Activated CD4-positive, alpha-beta T cell treated with anti-CD3 and anti-CD28 coated beads for 36 hours (primary cell): ENCODE results near the gene PFN3. TPM values are rescaled to one million over a fixed set of nuclear protein-coding genes. Genes with fewer than 3 reads are reported as not detected.
A peak's percentile ranks its signal among the peaks of the same experiment; 100 is the strongest.

ENCODE experiments used
- ATAC-seq: fragments of 200-7000 bp; cut with Tn5 transposase; one replicate; pipeline ENCODE4 v1.10.0; 2021; ENCODE audit warnings: mild to moderate bottlenecking, moderate library complexity
- CTCF ChIA-PET: fragments of 350-600 bp; sonication (Branson Sonifier 250); formaldehyde crosslinking; loops from one replicate; lab custom pipeline; 2021; ENCODE audit warnings: antibody characterized with exemption; lab: Charles Lee
- POLR2A ChIA-PET: fragments of 350-600 bp; sonication (Branson Sonifier 250); formaldehyde crosslinking; loops from one replicate; lab custom pipeline; 2021; ENCODE audit warnings: antibody characterized with exemption, inconsistent platforms; lab: Charles Lee
- DNase-seq: peaks from one replicate; pipeline ENCODE4 v3.0.0-alpha.2; 2020
- H3K27ac Mint-ChIP-seq: one replicate; pipeline ENCODE4 v1.8.0; 2021; ENCODE audit warnings: mixed read lengths
- H3K27me3 Mint-ChIP-seq: one replicate; pipeline ENCODE4 v1.8.0; 2021; ENCODE audit warnings: mixed read lengths
- H3K36me3 Mint-ChIP-seq: one replicate; pipeline ENCODE4 v1.8.0; 2021; ENCODE audit warnings: low read depth, mixed read lengths
- H3K4me1 Mint-ChIP-seq: one replicate; pipeline ENCODE4 v1.8.0; 2021; ENCODE audit warnings: mixed read lengths
- H3K4me3 Mint-ChIP-seq: one replicate; pipeline ENCODE4 v1.8.0; 2021; ENCODE audit warnings: mild to moderate bottlenecking, moderate library complexity, mixed read lengths
- H3K9me3 Mint-ChIP-seq: one replicate; pipeline ENCODE4 v1.8.0; 2021; ENCODE audit warnings: low read depth, mixed read lengths
- intact Hi-C, 2 experiments: fragments of 100-400 bp; cut with DNase I in 1 of 2; cut with micrococcal nuclease in 1 of 2; formaldehyde crosslinking; loops; one replicate each; pipeline versions ENCODE4 v1.14.2 to v1.15.1; 2022 to 2024; cut with DNase I, micrococcal nuclease
- total RNA-seq, 2 experiments: library from RNA; stranded (reverse); gene quantifications; one replicate each; pipeline ENCODE4 v1.2.3, GENCODE V29; 2021

Gene PFN3
- total RNA-seq, 2 experiments from 2014 or later: not detected

DNA sequence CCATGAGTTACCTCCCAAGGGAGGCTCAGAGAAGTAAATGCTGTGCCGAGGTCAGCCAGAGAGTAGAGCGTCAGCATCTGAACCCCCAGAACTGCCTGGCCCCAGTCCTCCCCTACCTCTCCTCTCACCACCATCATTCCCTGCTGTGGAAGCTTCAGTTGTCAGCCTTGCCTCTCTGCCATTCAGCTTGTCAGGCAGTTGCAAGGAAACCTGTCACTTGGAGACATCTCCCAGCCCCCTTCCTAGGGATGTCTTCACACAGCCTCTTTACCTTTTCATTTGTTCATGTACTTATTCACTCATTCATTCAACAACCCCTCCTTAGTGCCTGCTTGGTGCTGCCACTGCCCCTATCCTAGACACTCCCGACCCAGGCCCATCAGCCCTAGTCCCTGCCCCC is 40.6 kb downstream of the PFN3 start:
- DNase-seq: no peak
- Mint-ChIP-seq H3K27me3 (no peaks in the 10 kb centered on the region), H3K27ac (peak overlapping the region; percentile 23), H3K9me3 (peaks cover 3% of the 10 kb centered on the region), H3K36me3 (peaks cover 11% of the 10 kb centered on the region), H3K4me3 (peak overlapping the region; percentile 82), H3K4me1 (peaks cover 85% of the 10 kb centered on the region)
- ChIA-PET POLR2A (interaction anchor here (0.6 to 0.9 kb wide), 2 partner anchors 10 to 90 kb away, joined by 3 read pairs; no protein-coding TSS in a partner anchor), CTCF (interaction anchor here (0.6 to 5.7 kb wide), 5 partner anchors 9 to 34 kb away, joined by 3 to 49 read pairs (median 3); no protein-coding TSS in a partner anchor)
- no peak for ATAC-seq
- intact Hi-C loops: loop anchor here in 1 of 2 experiments (10.0 kb wide), 1 partner anchor 995 kb away; the partner anchor contains the start of genes ARL10 and KIAA1191

DNA sequence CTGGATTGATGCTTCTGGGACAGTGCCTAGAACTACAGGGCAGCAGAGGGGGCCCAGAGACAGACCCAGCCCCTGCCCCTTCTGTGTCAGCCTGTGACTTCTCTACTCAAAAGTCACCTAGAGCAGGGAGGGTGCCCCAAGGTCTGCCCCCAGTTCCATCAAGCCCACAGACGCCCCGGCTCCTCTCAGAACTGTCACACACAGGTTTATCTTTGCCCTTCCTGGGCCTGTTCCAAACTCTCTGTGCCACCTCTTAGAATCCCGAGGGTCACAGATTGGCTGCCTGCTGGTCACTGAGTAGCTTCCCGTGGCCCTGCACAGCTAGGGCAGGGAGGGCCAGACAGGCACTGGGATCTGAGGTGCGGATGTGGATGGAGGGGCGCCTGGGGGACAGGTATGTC is 41.0 kb downstream of the PFN3 start:
- DNase-seq (no peak), ATAC-seq (no peak)
- Mint-ChIP-seq H3K9me3 (peaks cover 3% of the 10 kb centered on the region), H3K4me1 (peaks cover 81% of the 10 kb centered on the region), H3K4me3 (peak overlapping the region; percentile 82), H3K36me3 (peaks cover 9% of the 10 kb centered on the region), H3K27me3 (no peaks in the 10 kb centered on the region), H3K27ac (peak overlapping the region; percentile 79)
- POLR2A ChIA-PET: interaction anchor here (0.9 kb wide), 1 partner anchor 9 kb away, joined by 3 read pairs; no protein-coding TSS in a partner anchor
- CTCF ChIA-PET: interaction anchor here (0.6 to 5.7 kb wide), 6 partner anchors 9 to 113 kb away, joined by 3 to 49 read pairs (median 3); no protein-coding TSS in a partner anchor
- intact Hi-C loops: loop anchor here in 1 of 2 experiments (10.0 kb wide), 1 partner anchor 995 kb away; the partner anchor contains the start of genes ARL10 and KIAA1191

DNA sequence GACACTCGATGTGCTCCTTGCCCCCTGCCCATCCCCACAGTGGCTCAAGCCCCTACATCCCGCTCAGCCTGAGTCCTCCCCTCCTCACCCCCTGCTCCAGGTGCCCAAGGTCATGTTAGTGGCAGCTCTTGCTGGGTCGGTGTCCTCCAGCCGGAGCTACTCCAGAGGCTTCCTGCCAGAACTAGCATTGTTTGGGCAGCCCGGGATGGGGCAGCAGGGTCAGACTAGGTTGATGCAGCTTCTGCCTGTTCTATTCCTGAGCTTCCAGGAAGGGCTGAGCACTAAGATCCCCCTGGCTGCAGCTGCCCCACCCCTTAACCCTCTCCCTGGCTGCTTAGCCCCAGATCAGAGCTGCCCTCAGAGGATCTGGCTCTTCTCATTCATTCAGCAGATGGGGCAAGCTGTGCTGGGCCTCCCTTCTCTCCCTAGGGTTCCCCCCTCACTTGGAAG is 42.1 kb downstream of the PFN3 start:
- no peak for DNase-seq
- no peak for ATAC-seq
- Mint-ChIP-seq H3K27me3 (no peaks in the 10 kb centered on the region), H3K4me1 (peaks cover 74% of the 10 kb centered on the region), H3K36me3 (peaks cover 9% of the 10 kb centered on the region), H3K9me3 (peaks cover 3% of the 10 kb centered on the region), H3K4me3 (peak overlapping the region; percentile 82), H3K27ac (peak overlapping the region; percentile 79)
- POLR2A ChIA-PET: no interaction called here
- intact Hi-C loops: loop anchor here in 1 of 2 experiments (10.0 kb wide), 1 partner anchor 994 kb away; the partner anchor contains the start of genes ARL10 and KIAA1191
- CTCF ChIA-PET: interaction anchor here (0.7 to 5.7 kb wide), 9 partner anchors 8 to 97 kb away, joined by 3 to 49 read pairs (median 6); no protein-coding TSS in a partner anchor

- POLR2A ChIA-PET: no interaction called here
- CTCF ChIA-PET: interaction anchor here (0.9 to 5.7 kb wide), 8 partner anchors 10 to 98 kb away, joined by 3 to 49 read pairs (median 8); no protein-coding TSS in a partner anchor
Observed at GRCh38 chr5:177357459-177358351, 42.8 kb downstream of the PFN3 start, which contains the start of gene RGS14. RGS14 (plus strand) TSS chr5:177357924; CDS start chr5:177358025, 101 bp downstream.

DNA sequence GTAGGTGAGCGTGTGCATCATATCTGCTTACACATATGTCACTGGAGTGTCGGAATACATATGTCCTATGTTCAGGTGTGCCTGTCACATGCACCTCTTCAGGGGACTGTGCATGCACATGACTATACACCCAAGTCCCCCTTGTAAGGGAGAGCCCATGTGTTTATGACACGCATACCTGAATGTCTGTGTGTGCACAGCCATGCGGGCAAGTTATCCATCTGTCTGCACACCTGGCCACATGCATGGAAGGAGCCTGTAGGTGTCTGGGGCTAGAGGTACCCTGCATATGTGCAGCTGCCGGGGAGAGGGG is 43.4 kb downstream of the PFN3 start:
- POLR2A ChIA-PET: no interaction called here

More at GRCh38 chr5:177357459-177358351, 42.8 kb downstream of the PFN3 start, which contains the start of gene RGS14:
- intact Hi-C loops: loop anchor here in 1 of 2 experiments (10.0 kb wide), 1 partner anchor 993 kb away; the partner anchor contains the start of genes ARL10 and KIAA1191
- DNase-seq (peak; percentile 74), ATAC-seq (peak; percentile 90)
- peak within 1 kb of the TSS; percentile 79 for H3K27ac Mint-ChIP-seq
- peaks cover 68% of the 10 kb centered on the region for H3K4me1 Mint-ChIP-seq
- no peaks in the 10 kb centered on the region for H3K27me3 Mint-ChIP-seq
- peak within 1 kb of the TSS; percentile 82 for H3K4me3 Mint-ChIP-seq
- H3K36me3 Mint-ChIP-seq: peaks cover 9% of the 10 kb centered on the region
- H3K9me3 Mint-ChIP-seq: peaks cover 3% of the 10 kb centered on the region

DNA sequence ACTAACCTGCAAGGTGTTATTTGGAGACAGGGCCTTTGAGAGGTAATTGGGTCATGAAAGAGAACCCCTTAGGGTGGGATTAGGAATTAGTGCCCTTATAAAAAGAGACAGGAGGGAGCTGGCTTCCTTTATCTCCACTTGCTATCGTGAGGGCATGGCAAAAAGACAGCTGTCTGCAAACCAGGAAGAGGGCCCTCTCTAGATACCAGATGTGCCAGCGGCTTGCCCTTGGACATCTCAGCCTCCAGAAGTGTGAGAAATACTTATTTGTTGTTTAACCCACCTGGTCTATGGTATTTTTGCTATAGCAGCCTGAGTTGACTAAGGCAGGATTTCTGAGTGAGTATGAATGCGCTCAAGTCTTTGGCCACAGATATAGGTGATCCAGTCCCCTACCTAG is 43.7 kb downstream of the PFN3 start:
- Mint-ChIP-seq H3K27me3 (no peaks in the 10 kb centered on the region), H3K4me1 (peaks cover 58% of the 10 kb centered on the region), H3K9me3 (peaks cover 3% of the 10 kb centered on the region), H3K27ac (no peak overlapping the region), H3K36me3 (peaks cover 8% of the 10 kb centered on the region), H3K4me3 (no peak overlapping the region)
- POLR2A ChIA-PET: no interaction called here
- intact Hi-C loops: loop anchor here in 1 of 2 experiments (10.0 kb wide), 1 partner anchor 992 kb away; the partner anchor contains the start of genes ARL10 and KIAA1191
- CTCF ChIA-PET: interaction anchor here (0.9 to 5.7 kb wide), 7 partner anchors 10 to 99 kb away, joined by 4 to 49 read pairs (median 12); no protein-coding TSS in a partner anchor
- ATAC-seq (no peak), DNase-seq (no peak)

More for the DNA sequence above, 43.4 kb downstream of the PFN3 start:
- Mint-ChIP-seq H3K4me3 (peak overlapping the region; percentile 82), H3K9me3 (peaks cover 3% of the 10 kb centered on the region), H3K36me3 (peaks cover 9% of the 10 kb centered on the region), H3K27me3 (no peaks in the 10 kb centered on the region), H3K27ac (peak overlapping the region; percentile 53), H3K4me1 (peaks cover 62% of the 10 kb centered on the region)
- CTCF ChIA-PET: interaction anchor here (1.7 to 5.7 kb wide), 5 partner anchors 10 to 98 kb away, joined by 4 to 49 read pairs (median 9); no protein-coding TSS in a partner anchor
- intact Hi-C loops: loop anchor here in 1 of 2 experiments (10.0 kb wide), 1 partner anchor 992 kb away; the partner anchor contains the start of genes ARL10 and KIAA1191
- DNase-seq: no peak
- no peak for ATAC-seq

GRCh38 chr5:177355868-177356168 is 44.6 kb downstream of the PFN3 start:
- Mint-ChIP-seq H3K4me3 (no peak overlapping the region), H3K27ac (peak overlapping the region; percentile 32), H3K4me1 (peaks cover 49% of the 10 kb centered on the region), H3K9me3 (peaks cover 3% of the 10 kb centered on the region), H3K27me3 (no peaks in the 10 kb centered on the region), H3K36me3 (peaks cover 7% of the 10 kb centered on the region)
- CTCF ChIA-PET: interaction anchor here (0.6 to 3.9 kb wide), 8 partner anchors 10 to 100 kb away, joined by 3 to 18 read pairs (median 6); no protein-coding TSS in a partner anchor
- POLR2A ChIA-PET: no interaction called here
- no peak for ATAC-seq
- no peak for DNase-seq
- intact Hi-C loops: loop anchor here in 1 of 2 experiments (10.0 kb wide), 1 partner anchor 991 kb away; the partner anchor contains the start of genes ARL10 and KIAA1191

DNA sequence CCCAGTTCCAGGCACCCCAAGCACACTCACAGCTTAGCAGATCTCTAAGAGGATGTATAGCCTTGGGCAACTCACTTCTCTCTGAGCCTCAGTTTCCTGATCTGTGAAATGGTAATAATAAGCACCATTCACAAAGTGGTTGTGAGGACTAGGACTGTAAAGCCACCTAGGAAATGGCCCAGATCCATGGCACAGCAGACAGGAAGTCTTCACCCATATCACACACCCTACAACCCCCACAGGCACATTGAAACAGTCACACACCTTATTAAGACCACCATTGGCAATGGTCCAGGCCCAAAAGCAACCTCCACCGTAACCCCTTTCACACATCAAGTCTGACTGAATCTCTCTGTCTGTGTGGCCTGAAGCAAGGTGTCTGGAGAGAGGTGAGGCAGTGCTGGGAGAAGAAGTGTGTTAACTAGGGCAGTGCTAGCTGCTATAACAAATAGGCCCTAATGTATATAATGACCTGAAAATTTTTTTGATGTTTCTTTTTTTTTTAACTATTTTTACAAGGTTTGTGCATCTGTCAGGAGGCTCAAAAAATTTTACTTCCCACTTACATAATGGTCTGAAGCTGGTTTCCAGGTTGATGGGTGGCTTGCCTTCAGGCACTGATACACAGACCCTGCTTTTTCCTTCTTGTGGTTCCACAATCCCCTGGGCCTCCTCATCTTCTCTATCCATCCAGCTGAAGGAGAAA is 45.1 kb downstream of the PFN3 start:
- DNase-seq (no peak), ATAC-seq (no peak)
- Mint-ChIP-seq H3K9me3 (peaks cover 3% of the 10 kb centered on the region), H3K4me3 (no peak overlapping the region), H3K27me3 (no peaks in the 10 kb centered on the region), H3K36me3 (peaks cover 7% of the 10 kb centered on the region), H3K27ac (peak overlapping the region; percentile 32), H3K4me1 (peaks cover 51% of the 10 kb centered on the region)
- ChIA-PET POLR2A (no interaction called here), CTCF (interaction anchor here (0.5 to 3.9 kb wide), 10 partner anchors 9 to 100 kb away, joined by 3 to 18 read pairs (median 4); no protein-coding TSS in a partner anchor)
- intact Hi-C loops: loop anchor here in 1 of 2 experiments (10.0 kb wide), 1 partner anchor 991 kb away; the partner anchor contains the start of genes ARL10 and KIAA1191

GRCh38 chr5:177354711-177355110 is 45.8 kb downstream of the PFN3 start:
- Mint-ChIP-seq H3K27me3 (no peaks in the 10 kb centered on the region), H3K27ac (peak overlapping the region; percentile 24), H3K4me1 (peaks cover 51% of the 10 kb centered on the region), H3K4me3 (no peak overlapping the region), H3K9me3 (peaks cover 3% of the 10 kb centered on the region), H3K36me3 (peaks cover 7% of the 10 kb centered on the region)
- no peak for ATAC-seq
- intact Hi-C loops: loop anchor here (5.0 to 10.0 kb wide), 3 partner anchors 33 to 990 kb away; partner anchors contain the start of genes ARL10 (in 1 of the 2), KIAA1191 (in 1 of the 2) and RNF44 (in 1 of the 2)
- ChIA-PET CTCF (interaction anchor here (0.5 to 4.7 kb wide), 8 partner anchors 10 to 48 kb away, joined by 3 to 25 read pairs (median 8); no protein-coding TSS in a partner anchor), POLR2A (no interaction called here)
- DNase-seq: no peak

DNA sequence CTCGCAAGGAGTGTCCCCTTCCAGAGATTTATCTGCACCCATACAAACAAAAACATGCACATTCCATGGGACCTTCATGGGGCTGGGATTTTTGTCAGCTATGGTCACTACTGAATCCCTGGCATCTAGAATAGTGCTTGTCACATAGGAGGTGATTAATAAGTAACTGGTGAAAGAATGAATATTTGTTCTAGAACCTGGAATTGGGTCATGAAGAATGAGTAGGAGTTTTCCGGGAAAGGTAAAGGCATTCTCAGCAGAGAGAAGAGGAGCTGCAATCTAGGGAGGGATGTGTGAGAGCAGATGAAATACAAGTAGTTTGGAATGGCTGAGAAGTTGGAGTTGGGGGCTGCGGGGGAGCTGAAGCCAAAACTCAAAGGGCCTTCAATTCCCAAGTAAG is 46.2 kb downstream of the PFN3 start:
- ChIA-PET POLR2A (no interaction called here), CTCF (interaction anchor here (0.8 to 4.7 kb wide), 6 partner anchors 10 to 49 kb away, joined by 3 to 25 read pairs (median 8); no protein-coding TSS in a partner anchor)
- ATAC-seq (no peak), DNase-seq (no peak)
- intact Hi-C loops: loop anchor here (5.0 to 10.0 kb wide), 3 partner anchors 33 to 989 kb away; partner anchors contain the start of genes ARL10 (in 1 of the 2), KIAA1191 (in 1 of the 2) and RNF44 (in 1 of the 2)
- peak overlapping the region; percentile 24 for H3K27ac Mint-ChIP-seq
- H3K9me3 Mint-ChIP-seq: peaks cover 3% of the 10 kb centered on the region
- peaks cover 51% of the 10 kb centered on the region for H3K4me1 Mint-ChIP-seq
- peaks cover 9% of the 10 kb centered on the region for H3K36me3 Mint-ChIP-seq
- H3K4me3 Mint-ChIP-seq: no peak overlapping the region
- no peaks in the 10 kb centered on the region for H3K27me3 Mint-ChIP-seq
